Measurements from ENCODE around the gene MAN1A1. TPM values are rescaled to one million over a fixed set of nuclear protein-coding genes. Genes with fewer than 3 reads are reported as not detected.

The MAN1A1 gene
- total RNA-seq, 1 donor from 2014 or later = 78.0 TPM

DNA sequence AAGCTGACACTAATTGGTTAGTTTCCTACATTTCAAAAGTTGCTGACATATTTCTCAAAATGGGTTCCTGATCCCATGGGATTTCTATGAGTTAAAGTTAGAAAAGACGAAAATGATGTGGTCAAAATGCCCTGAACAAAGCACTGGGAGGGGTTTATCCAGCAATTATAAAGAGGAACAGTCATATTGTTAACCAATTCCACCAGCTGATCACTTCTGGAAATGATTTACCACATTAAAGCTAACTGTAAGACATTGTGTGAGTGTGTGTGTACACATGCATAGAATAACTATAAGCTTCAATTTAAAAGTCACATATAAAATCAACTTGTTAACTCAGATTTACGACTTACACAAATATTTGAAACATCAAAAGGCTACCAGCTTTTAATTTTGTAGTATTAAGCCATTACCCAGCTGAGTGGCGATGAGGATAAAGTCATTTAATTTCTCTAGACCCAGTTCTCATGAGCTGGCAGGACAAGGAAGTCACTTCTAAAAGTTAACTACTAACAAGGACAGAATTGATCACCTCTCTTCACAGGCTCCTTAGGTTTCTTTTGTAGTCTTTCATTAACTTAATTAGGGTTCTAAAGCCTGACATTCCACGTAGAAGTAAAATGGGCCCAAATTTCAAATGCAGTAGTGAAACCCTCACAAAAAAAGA lies 40.4 kb downstream of the MAN1A1 start:
- Histone ChIP-seq H3K36me3 (peaks cover 15% of the 10 kb centered on the region), H3K4me3 (no peak overlapping the region), H3K9me3 (no peaks in the 10 kb centered on the region), H3K27me3 (ENCODE audit: low read depth) (no peaks in the 10 kb centered on the region), H3K4me1 (peaks cover 63% of the 10 kb centered on the region), H3K27ac (no peak overlapping the region)
- TF ChIP-seq, protein P1, sequence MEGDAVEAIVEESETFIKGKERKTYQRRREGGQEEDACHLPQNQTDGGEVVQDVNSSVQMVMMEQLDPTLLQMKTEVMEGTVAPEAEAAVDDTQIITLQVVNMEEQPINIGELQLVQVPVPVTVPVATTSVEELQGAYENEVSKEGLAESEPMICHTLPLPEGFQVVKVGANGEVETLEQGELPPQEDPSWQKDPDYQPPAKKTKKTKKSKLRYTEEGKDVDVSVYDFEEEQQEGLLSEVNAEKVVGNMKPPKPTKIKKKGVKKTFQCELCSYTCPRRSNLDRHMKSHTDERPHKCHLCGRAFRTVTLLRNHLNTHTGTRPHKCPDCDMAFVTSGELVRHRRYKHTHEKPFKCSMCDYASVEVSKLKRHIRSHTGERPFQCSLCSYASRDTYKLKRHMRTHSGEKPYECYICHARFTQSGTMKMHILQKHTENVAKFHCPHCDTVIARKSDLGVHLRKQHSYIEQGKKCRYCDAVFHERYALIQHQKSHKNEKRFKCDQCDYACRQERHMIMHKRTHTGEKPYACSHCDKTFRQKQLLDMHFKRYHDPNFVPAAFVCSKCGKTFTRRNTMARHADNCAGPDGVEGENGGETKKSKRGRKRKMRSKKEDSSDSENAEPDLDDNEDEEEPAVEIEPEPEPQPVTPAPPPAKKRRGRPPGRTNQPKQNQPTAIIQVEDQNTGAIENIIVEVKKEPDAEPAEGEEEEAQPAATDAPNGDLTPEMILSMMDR (IDR thresholded peaks at IDR 0.05) = no peak
- DNase-seq (no peak), ATAC-seq (peak in 1 of 2 donors; percentile 36)
- intact Hi-C loops (cut with DNase I) = no loop called here

DNA sequence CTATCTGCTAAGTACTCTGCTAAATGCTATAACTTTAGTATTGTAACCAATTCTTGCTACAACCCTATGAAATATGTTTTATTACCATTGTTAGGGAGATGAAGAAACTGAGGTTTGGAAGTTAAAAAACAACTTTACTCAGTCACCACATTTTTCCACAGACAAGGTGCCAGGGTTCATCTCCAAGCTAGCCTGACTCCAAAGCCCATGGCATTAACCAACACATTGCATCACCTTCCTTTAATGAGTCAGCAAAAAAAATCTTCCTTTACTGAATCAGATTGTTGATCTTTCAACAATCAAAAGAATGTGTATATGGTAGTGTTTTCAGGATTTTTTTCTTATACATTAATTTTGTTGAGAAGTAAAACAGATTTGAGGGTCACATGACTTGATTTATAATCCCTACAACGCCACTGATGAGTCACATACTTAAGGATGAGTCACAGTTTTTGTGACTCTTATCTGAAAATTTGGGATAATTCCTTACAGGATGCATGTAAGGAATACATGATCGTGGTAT lies 41.5 kb downstream of the MAN1A1 start:
- H3K4me3 ChIP-seq = no peak overlapping the region
- intact Hi-C loops (cut with DNase I) = no loop called here
- no peaks in the 10 kb centered on the region for H3K27me3 ChIP-seq (ENCODE audit: low read depth)
- H3K4me1 ChIP-seq = peaks cover 53% of the 10 kb centered on the region
- ATAC-seq = peak in 1 of 2 donors; percentile 29
- no peaks in the 10 kb centered on the region for H3K9me3 ChIP-seq
- no peak for DNase-seq
- H3K27ac ChIP-seq = no peak overlapping the region
- TF ChIP-seq, protein P1 (IDR thresholded peaks at IDR 0.05) = no peak
- peaks cover 15% of the 10 kb centered on the region for H3K36me3 ChIP-seq

DNA sequence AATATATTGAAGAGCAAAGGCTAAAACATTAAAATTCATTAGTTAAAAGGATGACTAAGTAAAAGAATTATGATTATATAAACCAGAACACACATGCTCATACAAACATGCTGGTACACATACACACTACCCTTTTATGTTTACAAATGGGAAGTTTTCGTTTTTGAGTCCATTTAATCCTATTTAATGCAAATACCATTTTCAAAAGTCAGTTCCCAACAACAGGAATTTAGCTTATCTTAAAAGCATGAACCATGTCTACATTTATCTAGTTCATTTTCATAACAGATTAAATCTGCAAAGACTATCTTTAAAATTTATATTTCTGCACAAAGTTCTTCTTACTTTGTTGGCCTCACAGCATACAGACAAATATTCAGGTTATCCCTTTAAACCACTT lies 42.5 kb downstream of the MAN1A1 start:
- Histone ChIP-seq H3K4me1 (peaks cover 43% of the 10 kb centered on the region), H3K27me3 (ENCODE audit: low read depth) (no peaks in the 10 kb centered on the region), H3K36me3 (peaks cover 16% of the 10 kb centered on the region), H3K9me3 (no peaks in the 10 kb centered on the region), H3K4me3 (no peak overlapping the region), H3K27ac (no peak overlapping the region)
- intact Hi-C loops (cut with DNase I) = no loop called here
- TF ChIP-seq, protein P1 (IDR thresholded peaks at IDR 0.05) = no peak
- no peak for ATAC-seq
- DNase-seq = no peak

DNA sequence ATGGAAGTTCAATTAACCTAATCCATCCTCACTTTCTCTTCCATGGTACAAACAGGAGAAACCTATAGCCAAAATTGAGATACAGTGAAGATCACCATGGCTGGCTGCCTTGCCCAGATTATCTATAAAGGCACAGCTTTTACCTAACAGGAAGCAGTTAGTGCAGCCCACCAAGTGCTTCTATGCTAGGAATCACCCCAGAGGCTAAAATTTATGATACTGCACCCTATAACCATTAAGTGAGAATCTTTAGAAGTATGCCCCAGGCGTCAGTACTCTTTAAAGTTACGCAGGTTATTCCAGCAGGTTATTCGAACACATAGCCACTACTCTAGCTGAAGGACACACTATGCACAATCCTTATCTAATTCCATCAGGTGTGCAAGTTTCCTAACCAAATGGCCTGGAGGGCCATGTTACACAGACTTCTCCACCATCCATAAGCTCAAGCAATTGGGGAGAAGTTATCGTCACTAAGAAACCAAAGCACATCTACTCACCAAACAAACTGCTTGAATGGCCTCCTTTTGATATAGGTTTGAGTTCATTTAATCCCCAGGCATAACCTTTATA lies 43.1 kb downstream of the MAN1A1 start:
- TF ChIP-seq, protein P1 (IDR thresholded peaks at IDR 0.05) = no peak
- peaks cover 37% of the 10 kb centered on the region for H3K4me1 ChIP-seq
- H3K27me3 ChIP-seq (ENCODE audit: low read depth) = no peaks in the 10 kb centered on the region
- no peaks in the 10 kb centered on the region for H3K9me3 ChIP-seq
- DNase-seq (no peak), ATAC-seq (no peak)
- H3K36me3 ChIP-seq = peaks cover 21% of the 10 kb centered on the region
- H3K27ac ChIP-seq = no peak overlapping the region
- H3K4me3 ChIP-seq = no peak overlapping the region
- intact Hi-C loops (cut with DNase I) = no loop called here

DNA sequence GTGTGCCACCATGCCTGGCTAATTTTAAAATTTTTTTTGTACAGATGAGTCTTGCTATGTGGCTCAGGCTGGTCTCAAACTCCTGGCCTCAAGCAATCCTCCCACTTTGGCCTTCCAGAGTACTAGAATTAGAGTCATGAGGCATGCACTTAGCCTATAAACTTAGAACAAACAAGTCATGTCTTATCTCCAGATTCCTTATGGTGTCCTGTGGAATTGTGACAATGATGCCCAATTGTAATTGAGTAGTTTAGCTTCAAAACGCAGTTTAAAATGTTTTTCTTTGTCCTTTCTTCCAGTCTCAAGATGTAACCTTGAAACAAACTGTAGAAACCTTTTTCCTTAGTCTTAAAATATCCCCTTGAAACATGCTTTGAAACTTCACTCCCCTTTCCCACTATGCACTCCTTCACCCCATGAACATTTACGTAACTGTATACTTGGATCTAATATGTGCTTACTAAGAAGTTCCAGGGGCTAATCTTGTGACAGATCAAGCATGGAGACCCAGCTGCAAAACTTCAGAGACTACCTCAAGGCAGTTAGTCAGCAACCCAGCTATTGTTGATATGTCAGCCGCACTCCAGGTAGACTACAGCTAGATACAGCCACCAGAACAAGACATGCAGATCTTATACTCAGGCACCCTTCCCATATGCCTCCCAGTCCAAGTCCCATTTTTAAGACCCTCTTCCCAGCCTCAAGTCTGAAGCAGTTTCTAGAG lies 46.2 kb downstream of the MAN1A1 start:
- Histone ChIP-seq H3K4me1 (peaks cover 8% of the 10 kb centered on the region), H3K9me3 (no peaks in the 10 kb centered on the region), H3K36me3 (peaks cover 34% of the 10 kb centered on the region), H3K27me3 (ENCODE audit: low read depth) (no peaks in the 10 kb centered on the region), H3K27ac (no peak overlapping the region), H3K4me3 (no peak overlapping the region)
- ATAC-seq = no peak
- no peak for DNase-seq
- intact Hi-C loops (cut with DNase I) = no loop called here
- TF ChIP-seq, protein P1 (IDR thresholded peaks at IDR 0.05) = no peak
